ENCODE results near the gene YPEL1. TPM values are rescaled to one million over a fixed set of nuclear protein-coding genes. Genes with fewer than 3 reads are reported as not detected.

The YPEL1 gene
- total RNA-seq, 4 donors from 2014 or later, result 0.53 to 8.5 (median 3.0) TPM

DNA sequence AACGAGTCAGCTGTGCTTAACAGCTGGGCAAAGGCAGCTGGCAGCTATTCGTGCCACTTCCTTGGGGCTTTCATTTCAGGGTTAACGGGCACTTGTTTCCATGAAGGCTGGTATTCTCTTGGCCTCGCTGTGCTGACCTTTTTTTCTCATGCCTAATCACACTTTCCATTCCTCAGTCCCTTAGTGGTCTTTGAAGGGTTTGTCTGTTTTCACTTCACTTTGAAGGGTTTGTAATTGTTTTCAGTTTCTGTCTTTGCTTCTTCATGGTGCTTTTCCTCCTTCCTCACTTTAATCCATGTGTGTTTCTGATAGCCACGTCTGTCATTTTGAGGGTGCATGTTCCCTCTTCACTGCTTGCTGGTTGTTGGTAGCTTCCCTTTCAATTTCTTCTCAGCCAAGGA, 45.2 kb downstream of the YPEL1 start:
- Histone ChIP-seq H3K4me1 (no peaks in the 10 kb centered on the region), H3K27me3 (no peaks in the 10 kb centered on the region), H3K9me3 (no peaks in the 10 kb centered on the region), H3K4me3 (no peak overlapping the region), H3K36me3 (peaks cover 11 to 100% (median 45%) of the 10 kb centered on the region in 3 donors), H3K27ac (no peak overlapping the region)
- no peak for TF ChIP-seq POLR2A (IDR thresholded peaks at IDR 0.05)
- TF ChIP-seq, protein P1, sequence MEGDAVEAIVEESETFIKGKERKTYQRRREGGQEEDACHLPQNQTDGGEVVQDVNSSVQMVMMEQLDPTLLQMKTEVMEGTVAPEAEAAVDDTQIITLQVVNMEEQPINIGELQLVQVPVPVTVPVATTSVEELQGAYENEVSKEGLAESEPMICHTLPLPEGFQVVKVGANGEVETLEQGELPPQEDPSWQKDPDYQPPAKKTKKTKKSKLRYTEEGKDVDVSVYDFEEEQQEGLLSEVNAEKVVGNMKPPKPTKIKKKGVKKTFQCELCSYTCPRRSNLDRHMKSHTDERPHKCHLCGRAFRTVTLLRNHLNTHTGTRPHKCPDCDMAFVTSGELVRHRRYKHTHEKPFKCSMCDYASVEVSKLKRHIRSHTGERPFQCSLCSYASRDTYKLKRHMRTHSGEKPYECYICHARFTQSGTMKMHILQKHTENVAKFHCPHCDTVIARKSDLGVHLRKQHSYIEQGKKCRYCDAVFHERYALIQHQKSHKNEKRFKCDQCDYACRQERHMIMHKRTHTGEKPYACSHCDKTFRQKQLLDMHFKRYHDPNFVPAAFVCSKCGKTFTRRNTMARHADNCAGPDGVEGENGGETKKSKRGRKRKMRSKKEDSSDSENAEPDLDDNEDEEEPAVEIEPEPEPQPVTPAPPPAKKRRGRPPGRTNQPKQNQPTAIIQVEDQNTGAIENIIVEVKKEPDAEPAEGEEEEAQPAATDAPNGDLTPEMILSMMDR (IDR thresholded peaks at IDR 0.05), result no peak
- no peak for DNase-seq
- intact Hi-C loops (cut with DNase I), result no loop called here
- WGBS, 2 donors, result 61 to 73% methylated on average over 5 of the region's 5 CpGs

DNA sequence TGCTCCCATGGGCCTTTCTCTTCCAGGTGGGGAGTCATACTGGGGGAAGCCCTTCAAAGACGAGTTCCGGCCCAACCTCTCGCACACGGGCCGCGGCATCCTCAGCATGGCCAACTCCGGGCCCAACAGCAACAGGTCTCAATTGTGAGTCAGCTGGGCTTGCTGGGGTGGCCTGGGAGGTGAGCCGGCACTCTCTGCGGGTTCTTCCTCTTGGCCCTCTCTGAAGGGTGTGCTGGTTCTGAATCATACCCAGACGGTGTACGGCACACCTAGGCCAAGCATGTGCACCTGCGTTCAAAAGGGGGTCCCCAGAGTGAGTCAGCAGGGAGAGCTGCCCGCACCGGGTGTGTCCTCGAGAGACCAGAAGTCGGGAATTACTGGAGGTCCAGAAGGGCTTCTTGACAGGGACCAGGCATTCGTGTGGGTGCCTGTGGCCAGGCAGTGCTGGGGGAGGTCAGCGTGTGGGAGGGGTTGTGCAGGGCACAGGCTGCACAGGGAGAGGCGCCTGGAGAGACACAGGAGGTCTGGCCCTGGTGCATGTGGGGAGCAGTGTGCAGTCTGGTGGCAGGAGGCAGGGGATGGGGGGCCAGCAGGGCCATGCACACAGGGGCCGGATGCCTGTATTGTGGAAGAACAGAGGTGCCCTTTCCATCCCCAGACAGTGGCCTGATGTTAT, 46.8 kb downstream of the YPEL1 start:
- 75 to 84% methylated on average over 4 to 7 of the region's 20 CpGs for WGBS, 2 donors
- no peaks in the 10 kb centered on the region for H3K4me1 ChIP-seq
- no peaks in the 10 kb centered on the region for H3K9me3 ChIP-seq
- intact Hi-C loops (cut with DNase I), result no loop called here
- H3K27ac ChIP-seq, result peak overlapping the region in 2 of 4 donors; percentile 15 to 25
- TF ChIP-seq, protein P1 (IDR thresholded peaks at IDR 0.05), result no peak
- TF ChIP-seq POLR2A (IDR thresholded peaks at IDR 0.05), result no peak
- DNase-seq, result no peak
- no peak overlapping the region for H3K4me3 ChIP-seq
- no peaks in the 10 kb centered on the region for H3K27me3 ChIP-seq
- H3K36me3 ChIP-seq, result peaks cover 8 to 100% (median 40%) of the 10 kb centered on the region in 3 donors

DNA sequence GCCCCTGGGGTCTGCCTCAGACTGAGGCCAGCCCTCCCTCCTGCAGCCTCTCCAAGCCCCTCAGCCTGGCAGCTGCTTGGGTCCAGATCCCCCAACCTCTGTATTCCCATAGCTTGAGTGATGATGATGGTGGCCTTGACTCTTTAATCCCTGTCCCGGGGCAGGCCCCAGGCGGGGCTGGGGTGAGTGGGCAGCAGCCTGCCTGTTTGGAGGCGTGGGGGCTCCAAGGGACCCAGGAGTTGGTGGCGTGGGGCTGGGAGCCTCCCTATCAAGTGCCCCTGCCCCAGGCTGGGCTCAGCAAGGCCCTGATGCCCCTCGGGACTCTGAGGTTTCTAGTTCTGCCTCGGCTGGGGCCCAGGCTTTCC, 47.3 kb downstream of the YPEL1 start:
- H3K27ac ChIP-seq, result peak overlapping the region in 1 of 4 donors; percentile 12
- peaks cover 3 to 100% (median 37%) of the 10 kb centered on the region in 3 donors for H3K36me3 ChIP-seq

DNA sequence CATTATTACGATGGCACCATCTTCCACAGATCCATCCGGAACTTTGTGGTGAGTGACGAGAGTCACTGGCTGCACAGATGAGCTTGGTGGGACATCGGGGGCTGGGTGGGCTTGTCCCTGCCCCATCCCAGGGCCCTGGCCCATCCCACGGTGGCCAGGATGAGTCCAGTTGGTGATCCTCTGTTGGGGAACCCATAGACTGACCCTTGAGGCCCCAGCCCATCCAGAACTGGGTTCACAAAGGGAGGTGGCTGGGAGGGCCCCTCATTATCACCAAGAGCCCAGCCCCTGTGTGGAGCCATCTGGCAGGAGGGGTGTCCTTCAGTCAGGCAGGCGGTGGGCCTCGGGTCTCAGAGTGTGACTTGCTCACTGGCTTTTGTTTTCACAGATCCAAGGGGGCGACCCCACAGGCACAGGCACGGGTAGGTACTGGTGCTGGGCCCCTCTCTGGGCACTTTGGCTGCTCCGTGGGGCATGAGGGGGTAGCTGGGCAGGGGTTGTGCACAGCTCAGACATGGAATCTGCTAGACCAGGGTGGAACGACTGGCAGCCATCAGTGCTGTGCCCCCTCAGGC, 47.8 kb downstream of the YPEL1 start:
- WGBS, 2 donors, result 95 to 100% methylated on average over 4 to 10 of the region's 11 CpGs
- H3K9me3 ChIP-seq, result no peaks in the 10 kb centered on the region
- peaks cover 0 to 100% (median 38%) of the 10 kb centered on the region in 3 donors for H3K36me3 ChIP-seq
- no peaks in the 10 kb centered on the region for H3K27me3 ChIP-seq
- no peaks in the 10 kb centered on the region for H3K4me1 ChIP-seq
- H3K27ac ChIP-seq, result no peak overlapping the region
- no peak overlapping the region for H3K4me3 ChIP-seq
- TF ChIP-seq, protein P1 (IDR thresholded peaks at IDR 0.05), result no peak
- TF ChIP-seq POLR2A (IDR thresholded peaks at IDR 0.05), result no peak
- intact Hi-C loops (cut with DNase I), result no loop called here
- DNase-seq, result no peak

More for the DNA sequence above, 47.3 kb downstream of the YPEL1 start:
- intact Hi-C loops (cut with DNase I), result no loop called here
- TF ChIP-seq, protein P1 (IDR thresholded peaks at IDR 0.05), result no peak
- TF ChIP-seq POLR2A (IDR thresholded peaks at IDR 0.05), result no peak
- Histone ChIP-seq H3K27me3 (no peaks in the 10 kb centered on the region), H3K4me1 (no peaks in the 10 kb centered on the region), H3K9me3 (no peaks in the 10 kb centered on the region), H3K4me3 (no peak overlapping the region)
- no CpG with 5 or more reads among the region's 6 CpGs for WGBS, 2 donors
- DNase-seq, result no peak

- 100% methylated on average over 1 of the region's 23 CpGs for WGBS, 2 donors
- no peaks in the 10 kb centered on the region for H3K4me1 ChIP-seq
- DNase-seq, result no peak
- intact Hi-C loops (cut with DNase I), result no loop called here
- TF ChIP-seq, protein P1 (IDR thresholded peaks at IDR 0.05), result no peak
- TF ChIP-seq POLR2A (IDR thresholded peaks at IDR 0.05), result no peak
- H3K27me3 ChIP-seq, result no peaks in the 10 kb centered on the region
- H3K27ac ChIP-seq, result no peak overlapping the region
- H3K9me3 ChIP-seq, result no peaks in the 10 kb centered on the region
- H3K36me3 ChIP-seq, result peaks cover 6 to 100% (median 45%) of the 10 kb centered on the region in 3 donors
- H3K4me3 ChIP-seq, result no peak overlapping the region
These were observed 48.8 kb downstream of the YPEL1 start for GRCh38 chr22:21686634-21687393.

Data from esophagus squamous epithelium (tissue), 5 donors.